ENCODE data around the gene ARL15.

Gene ARL15

GRCh38 chr5:53943938-53944337 is 366.4 kb downstream of the ARL15 start:
- no peaks in the 10 kb centered on the region for H3K27me3 ChIP-seq (ENCODE audit: control insufficient read depth, insufficient read depth, low read length)

GRCh38 chr5:53942724-53943123 is 367.6 kb downstream of the ARL15 start:
- H3K4me1 ChIP-seq: no peaks in the 10 kb centered on the region
- H3K79me2 ChIP-seq: no peaks in the 10 kb centered on the region
- no peaks in the 10 kb centered on the region for H3K36me3 ChIP-seq (ENCODE audit: control insufficient read depth, insufficient read depth, low read length)
- H3K4me2 ChIP-seq (ENCODE audit: low read length): no peak overlapping the region
- H3K27me3 ChIP-seq (ENCODE audit: control insufficient read depth, insufficient read depth, low read length): no peaks in the 10 kb centered on the region
- TF ChIP-seq CTCF (IDR thresholded peaks at IDR 0.05): no peak
- H3K9ac ChIP-seq: no peak overlapping the region
- no peak overlapping the region for H3K27ac ChIP-seq
- H2AFZ ChIP-seq: no peak overlapping the region
- H3K9me3 ChIP-seq (ENCODE audit: control insufficient read depth, low read length): no peaks in the 10 kb centered on the region
- no peak overlapping the region for H3K4me3 ChIP-seq (ENCODE audit: low read depth, low read length)

More at GRCh38 chr5:53943938-53944337, 366.4 kb downstream of the ARL15 start:
- Histone ChIP-seq H3K9ac (no peak overlapping the region), H3K27ac (no peak overlapping the region), H2AFZ (no peak overlapping the region), H3K4me3 (ENCODE audit: low read depth, low read length) (no peak overlapping the region), H3K4me1 (no peaks in the 10 kb centered on the region), H3K79me2 (no peaks in the 10 kb centered on the region), H3K4me2 (ENCODE audit: low read length) (no peak overlapping the region), H3K9me3 (ENCODE audit: control insufficient read depth, low read length) (no peaks in the 10 kb centered on the region), H3K36me3 (ENCODE audit: control insufficient read depth, insufficient read depth, low read length) (no peaks in the 10 kb centered on the region)
- TF ChIP-seq CTCF (IDR thresholded peaks at IDR 0.05): no peak

- Histone ChIP-seq H3K36me3 (ENCODE audit: control insufficient read depth, insufficient read depth, low read length) (no peaks in the 10 kb centered on the region), H3K27ac (no peak overlapping the region), H3K4me3 (ENCODE audit: low read depth, low read length) (no peak overlapping the region), H3K27me3 (ENCODE audit: control insufficient read depth, insufficient read depth, low read length) (no peaks in the 10 kb centered on the region), H3K79me2 (no peaks in the 10 kb centered on the region), H3K9me3 (ENCODE audit: control insufficient read depth, low read length) (no peaks in the 10 kb centered on the region), H3K4me2 (ENCODE audit: low read length) (no peak overlapping the region), H2AFZ (no peak overlapping the region), H3K4me1 (no peaks in the 10 kb centered on the region), H3K9ac (no peak overlapping the region)
- no peak for TF ChIP-seq CTCF (IDR thresholded peaks at IDR 0.05)
These were observed 369.5 kb downstream of the ARL15 start for GRCh38 chr5:53940921-53941320.

- Histone ChIP-seq H2AFZ (no peak overlapping the region), H3K27me3 (ENCODE audit: control insufficient read depth, insufficient read depth, low read length) (no peaks in the 10 kb centered on the region), H3K4me1 (no peaks in the 10 kb centered on the region), H3K9me3 (ENCODE audit: control insufficient read depth, low read length) (no peaks in the 10 kb centered on the region), H3K4me2 (ENCODE audit: low read length) (no peak overlapping the region), H3K4me3 (ENCODE audit: low read depth, low read length) (no peak overlapping the region), H3K36me3 (ENCODE audit: control insufficient read depth, insufficient read depth, low read length) (no peaks in the 10 kb centered on the region), H3K9ac (no peak overlapping the region), H3K79me2 (no peaks in the 10 kb centered on the region), H3K27ac (no peak overlapping the region)
- no peak for TF ChIP-seq CTCF (IDR thresholded peaks at IDR 0.05)
These were observed 372.9 kb downstream of the ARL15 start for GRCh38 chr5:53937467-53937866.

GRCh38 chr5:53936481-53937352 is 373.7 kb downstream of the ARL15 start:
- no peaks in the 10 kb centered on the region for H3K4me1 ChIP-seq
- TF ChIP-seq CTCF (IDR thresholded peaks at IDR 0.05): no peak
- no peak overlapping the region for H2AFZ ChIP-seq
- no peak overlapping the region for H3K9ac ChIP-seq
- H3K4me2 ChIP-seq (ENCODE audit: low read length): no peak overlapping the region
- no peak overlapping the region for H3K27ac ChIP-seq
- no peaks in the 10 kb centered on the region for H3K36me3 ChIP-seq (ENCODE audit: control insufficient read depth, insufficient read depth, low read length)
- no peak overlapping the region for H3K4me3 ChIP-seq (ENCODE audit: low read depth, low read length)
- H3K27me3 ChIP-seq (ENCODE audit: control insufficient read depth, insufficient read depth, low read length): no peaks in the 10 kb centered on the region
- H3K79me2 ChIP-seq: no peaks in the 10 kb centered on the region
- H3K9me3 ChIP-seq (ENCODE audit: control insufficient read depth, low read length): no peaks in the 10 kb centered on the region

Data from parathyroid adenoma (tissue), 2 donors.